ENCODE results near the gene WDR31. TPM values are rescaled to one million over a fixed set of nuclear protein-coding genes. Genes with fewer than 3 reads are reported as not detected.

The WDR31 gene
- total RNA-seq, 1 donor from 2014 or later: 0.21 TPM

GRCh38 chr9:113322671-113323070 is 17.4 kb downstream of the WDR31 start:
- Histone ChIP-seq H3K4me3 (no peak overlapping the region), H3K4me1 (peaks cover 0 to 5% of the 10 kb centered on the region in 2 donors), H3K27me3 (no peaks in the 10 kb centered on the region), H3K36me3 (no peaks in the 10 kb centered on the region), H3K9me3 (no peaks in the 10 kb centered on the region), H3K27ac (no peak overlapping the region)
- TF ChIP-seq CTCF (IDR thresholded peaks at IDR 0.05): no peak
- no peak for DNase-seq (ENCODE audit: low spot score in 2 of 2)
- intact Hi-C loops (cut with DNase I): no loop called here

- H3K4me1 ChIP-seq: peaks cover 0 to 14% of the 10 kb centered on the region in 2 donors
- intact Hi-C loops (cut with DNase I): no loop called here
- no peak overlapping the region for H3K27ac ChIP-seq
- H3K27me3 ChIP-seq: no peaks in the 10 kb centered on the region
- no peaks in the 10 kb centered on the region for H3K36me3 ChIP-seq
- no peak for DNase-seq (ENCODE audit: low spot score in 2 of 2)
- no peak overlapping the region for H3K4me3 ChIP-seq
- H3K9me3 ChIP-seq: no peaks in the 10 kb centered on the region
- TF ChIP-seq CTCF (IDR thresholded peaks at IDR 0.05): no peak
These were observed 20.0 kb downstream of the WDR31 start for GRCh38 chr9:113320051-113320450.

GRCh38 chr9:113319054-113319453 is 21.0 kb downstream of the WDR31 start:
- no peak for DNase-seq (ENCODE audit: low spot score in 2 of 2)
- Histone ChIP-seq H3K36me3 (no peaks in the 10 kb centered on the region), H3K4me1 (peaks cover 0 to 14% of the 10 kb centered on the region in 2 donors), H3K27ac (no peak overlapping the region), H3K4me3 (no peak overlapping the region), H3K9me3 (no peaks in the 10 kb centered on the region), H3K27me3 (no peaks in the 10 kb centered on the region)
- TF ChIP-seq CTCF (IDR thresholded peaks at IDR 0.05): no peak
- intact Hi-C loops (cut with DNase I): no loop called here

- Histone ChIP-seq H3K4me3 (no peak overlapping the region), H3K9me3 (no peaks in the 10 kb centered on the region), H3K27me3 (no peaks in the 10 kb centered on the region), H3K36me3 (no peaks in the 10 kb centered on the region), H3K4me1 (peaks cover 0 to 14% of the 10 kb centered on the region in 2 donors), H3K27ac (no peak overlapping the region)
- intact Hi-C loops (cut with DNase I): no loop called here
- no peak for DNase-seq (ENCODE audit: low spot score in 2 of 2)
- TF ChIP-seq CTCF (IDR thresholded peaks at IDR 0.05): peak in 1 of 3 experiments; percentile 13
These were observed 22.3 kb downstream of the WDR31 start for GRCh38 chr9:113317777-113318176.

GRCh38 chr9:113316030-113316429 is 24.0 kb downstream of the WDR31 start:
- Histone ChIP-seq H3K9me3 (no peaks in the 10 kb centered on the region), H3K4me3 (peak overlapping the region in 1 of 2 donors; percentile 23), H3K4me1 (peaks cover 0 to 14% of the 10 kb centered on the region in 2 donors), H3K36me3 (no peaks in the 10 kb centered on the region), H3K27me3 (no peaks in the 10 kb centered on the region), H3K27ac (peak overlapping the region; percentile 57 to 58)
- intact Hi-C loops (cut with DNase I): no loop called here
- TF ChIP-seq CTCF (IDR thresholded peaks at IDR 0.05): no peak
- no peak for DNase-seq (ENCODE audit: low spot score in 2 of 2)

- H3K27me3 ChIP-seq: no peaks in the 10 kb centered on the region
- no peaks in the 10 kb centered on the region for H3K9me3 ChIP-seq
- intact Hi-C loops (cut with DNase I): no loop called here
- DNase-seq (ENCODE audit: low spot score in 2 of 2): no peak
- peak overlapping the region; percentile 57 to 58 for H3K27ac ChIP-seq
- no peak for TF ChIP-seq CTCF (IDR thresholded peaks at IDR 0.05)
- H3K36me3 ChIP-seq: no peaks in the 10 kb centered on the region
- H3K4me3 ChIP-seq: no peak overlapping the region
- H3K4me1 ChIP-seq: peaks cover 0 to 14% of the 10 kb centered on the region in 2 donors
These were observed 24.8 kb downstream of the WDR31 start for GRCh38 chr9:113315231-113315630.
